Left lung (tissue), 10 donors: Measurements from ENCODE around the gene TCEA3. TPM values are rescaled to one million over a fixed set of nuclear protein-coding genes. Genes with fewer than 3 reads are reported as not detected.

ENCODE experiments used
- ATAC-seq: fragments of 200-7000 bp; cut with Tn5 transposase; one replicate; pipeline ENCODE4 v1.9.1; 2020; ENCODE audit warnings: moderate library complexity
- DNase-seq, 4 donors: peaks; one replicate each; pipeline ENCODE4 v3.0.0-alpha.2; 2013 to 2020
- H3K27ac ChIP-seq, 2 donors: fragments of 200-600 bp; sonication (generic) in 1 of 2; one replicate each; pipeline versions ENCODE4 v1.5.0 to v1.8.0; 2020 to 2021
- H3K27me3 ChIP-seq, 2 donors: fragments of 200-600 bp; sonication (generic) in 1 of 2; one replicate each; pipeline versions ENCODE4 v1.5.0 to v1.8.0; 2020 to 2021
- H3K36me3 ChIP-seq, 2 donors: fragments of 200-600 bp; sonication (generic) in 1 of 2; one replicate each; pipeline versions ENCODE4 v1.5.0 to v1.8.0; 2020 to 2021
- H3K4me1 ChIP-seq, 2 donors: fragments of 200-600 bp; one replicate each; pipeline ENCODE4 v1.8.0; 2021
- H3K4me3 ChIP-seq, 2 donors: fragments of 200-600 bp; sonication (generic) in 1 of 2; one replicate each; pipeline versions ENCODE4 v1.5.0 to v1.8.0; 2020 to 2021; ENCODE audit warnings: mild to moderate bottlenecking in 1 of 2
- H3K9me3 ChIP-seq, 2 donors: fragments of 200-600 bp; sonication (generic) in 1 of 2; one replicate each; pipeline versions ENCODE4 v1.5.0 to v1.8.0; 2020 to 2021
- CTCF ChIP-seq, 2 donors: fragments of 200-600 bp; sonication (generic) in 1 of 2; IDR thresholded peaks; one replicate each; pipeline versions ENCODE4 v1.5.0 to v1.8.0; 2021; ENCODE audit warnings: antibody characterized with exemption in 2 of 2
- intact Hi-C, 2 donors: fragments of 100-400 bp; cut with DNase I; formaldehyde crosslinking; loops; one replicate each; pipeline versions ENCODE4 v1.11.2 to v1.14.2; 2022
- polyA plus RNA-seq, 6 donors: library from polyadenylated mRNA; unstranded; fragments of 120-200 nt; gene quantifications; one replicate each; pipeline ENCODE4 v1.2.1, GENCODE V29; 2013; ENCODE audit not compliant: insufficient read length in 6 of 6
- total RNA-seq, 2 donors: library from RNA; stranded (reverse); fragmentation: NEBNext Ultra II Directional; extraction: Animal tissue kit (Norgen Biotek cat#: 25700); gene quantifications; one replicate each; pipeline ENCODE4 v1.2.1, GENCODE V29; 2021
- donor health status: DM: no; HTN: yes; CAD: no.
- donor health status: DM: no; HTN: no; CAD: no.

The TCEA3 gene
- total and polyA plus RNA-seq, 8 donors, result 15.5 to 43.2 (median 28.0) TPM

GRCh38 chr1:23417570-23417969 is 7.0 kb downstream of the TCEA3 start:
- Histone ChIP-seq H3K4me3 (no peak overlapping the region), H3K27ac (no peak overlapping the region), H3K9me3 (no peaks in the 10 kb centered on the region), H3K27me3 (no peaks in the 10 kb centered on the region), H3K4me1 (peaks cover 9 to 12% of the 10 kb centered on the region in 2 donors), H3K36me3 (peaks cover 0 to 5% of the 10 kb centered on the region in 2 donors)
- intact Hi-C loops, result no loop called here
- DNase-seq, result no peak
- no peak for TF ChIP-seq CTCF (IDR thresholded peaks at IDR 0.05)
- no peak for ATAC-seq

- Histone ChIP-seq H3K4me3 (no peak overlapping the region), H3K4me1 (peaks cover 3 to 6% of the 10 kb centered on the region in 2 donors), H3K27me3 (no peaks in the 10 kb centered on the region), H3K9me3 (no peaks in the 10 kb centered on the region), H3K36me3 (peaks cover 0 to 5% of the 10 kb centered on the region in 2 donors), H3K27ac (no peak overlapping the region)
- no peak for DNase-seq
- no peak for TF ChIP-seq CTCF (IDR thresholded peaks at IDR 0.05)
- ATAC-seq, result no peak
- intact Hi-C loops, result no loop called here
Measured at GRCh38 chr1:23416964-23417363, 7.6 kb downstream of the TCEA3 start.

- no peak overlapping the region for H3K27ac ChIP-seq
- no peak for ATAC-seq
- intact Hi-C loops, result loop anchor here in 1 of 2 donors (10.0 kb wide), 1 partner anchor 104 kb away; no protein-coding TSS in a partner anchor
Measured at GRCh38 chr1:23408797-23409290, 15.7 kb downstream of the TCEA3 start.

GRCh38 chr1:23407016-23407630 is 17.4 kb downstream of the TCEA3 start:
- Histone ChIP-seq H3K4me3 (no peak overlapping the region), H3K27ac (no peak overlapping the region), H3K9me3 (no peaks in the 10 kb centered on the region), H3K27me3 (no peaks in the 10 kb centered on the region), H3K4me1 (peaks cover 17 to 27% of the 10 kb centered on the region in 2 donors), H3K36me3 (no peaks in the 10 kb centered on the region)
- intact Hi-C loops, result loop anchor here in 1 of 2 donors (10.0 kb wide), 1 partner anchor 102 kb away; no protein-coding TSS in a partner anchor
- no peak for DNase-seq
- ATAC-seq, result no peak
- no peak for TF ChIP-seq CTCF (IDR thresholded peaks at IDR 0.05)

More at GRCh38 chr1:23408797-23409290, 15.7 kb downstream of the TCEA3 start:
- Histone ChIP-seq H3K4me1 (peaks cover 5 to 11% of the 10 kb centered on the region in 2 donors), H3K4me3 (no peak overlapping the region), H3K27me3 (no peaks in the 10 kb centered on the region), H3K36me3 (no peaks in the 10 kb centered on the region), H3K9me3 (no peaks in the 10 kb centered on the region)
- DNase-seq, result no peak
- TF ChIP-seq CTCF (IDR thresholded peaks at IDR 0.05), result no peak

GRCh38 chr1:23405946-23406345 is 18.6 kb downstream of the TCEA3 start:
- Histone ChIP-seq H3K4me1 (peaks cover 17 to 28% of the 10 kb centered on the region in 2 donors), H3K27me3 (no peaks in the 10 kb centered on the region), H3K27ac (no peak overlapping the region), H3K4me3 (no peak overlapping the region), H3K36me3 (no peaks in the 10 kb centered on the region), H3K9me3 (no peaks in the 10 kb centered on the region)
- intact Hi-C loops, result loop anchor here in 1 of 2 donors (10.0 kb wide), 1 partner anchor 101 kb away; no protein-coding TSS in a partner anchor
- ATAC-seq (no peak), DNase-seq (no peak)
- no peak for TF ChIP-seq CTCF (IDR thresholded peaks at IDR 0.05)
